A673 (cell line): Measurements from ENCODE around the gene TM4SF5. TPM values are rescaled to one million over a fixed set of nuclear protein-coding genes. Genes with fewer than 3 reads are reported as not detected.
A peak's percentile ranks its signal among the peaks of the same experiment; 100 is the strongest.

ENCODE experiments used
- BruUV-seq: library from RNA; stranded (reverse); fragments of 400-500 nt; replicated peaks from 2 replicates; lab custom pipeline; 2021; lab: Mats Ljungman, UMichigan
- CTCF ChIA-PET: fragments of 300-600 bp; sonication (Branson Sonifier 250); formaldehyde crosslinking; loops from one replicate; lab custom pipeline; 2022; ENCODE audit warnings: antibody characterized with exemption; lab: Charles Lee
- POLR2A ChIA-PET: fragments of 300-600 bp; sonication (Branson Sonifier 250); formaldehyde crosslinking; loops from one replicate; lab custom pipeline; 2022; ENCODE audit warnings: antibody characterized with exemption; ENCODE audit not compliant: low non-redundant PET; lab: Charles Lee
- DNase-seq: peaks from one replicate; pipeline ENCODE4 v3.0.0-alpha.2; 2015; ENCODE audit warnings: low spot score
- H3K27ac ChIP-seq: fragments of 200-600 bp; sonication (generic); 2 replicates; pipeline ENCODE4 v1.5.1; 2016; ENCODE audit warnings: mixed run types, low read depth, mild to moderate bottlenecking, mixed read lengths, antibody characterized with exemption, low read length; ENCODE audit not compliant: poor library complexity, severe bottlenecking
- H3K27me3 ChIP-seq: fragments of 200-600 bp; sonication (generic); replicated peaks from 2 replicates; pipeline ENCODE4 v1.6.1; 2017; ENCODE audit warnings: mixed run types, low read depth, mild to moderate bottlenecking, mixed read lengths, antibody characterized with exemption, low read length; ENCODE audit not compliant: insufficient read depth, poor library complexity
- H3K36me3 ChIP-seq: fragments of 200-600 bp; sonication (generic); 2 replicates; pipeline ENCODE4 v1.6.1; 2016; ENCODE audit warnings: mixed run types, mild to moderate bottlenecking, mixed read lengths, antibody characterized with exemption, low read length; ENCODE audit not compliant: insufficient read depth, poor library complexity, severe bottlenecking
- H3K4me1 ChIP-seq: fragments of 200-600 bp; sonication (generic); 2 replicates; pipeline ENCODE4 v1.6.1; 2017; ENCODE audit warnings: mixed run types, mild to moderate bottlenecking, mixed read lengths, antibody characterized with exemption, low read length; ENCODE audit not compliant: insufficient read depth, poor library complexity, severe bottlenecking
- H3K4me3 ChIP-seq: fragments of 200-600 bp; sonication (generic); 2 replicates; pipeline ENCODE4 v1.5.1; 2016; ENCODE audit warnings: low read depth, mixed run types, mild to moderate bottlenecking, mixed read lengths, low read length; ENCODE audit not compliant: poor library complexity, severe bottlenecking
- H3K9me3 ChIP-seq: fragments of 200-600 bp; sonication (generic); 2 replicates; pipeline ENCODE4 v1.6.1; 2016; ENCODE audit warnings: mixed run types, low read depth, mild to moderate bottlenecking, mixed read lengths, antibody characterized with exemption, low read length; ENCODE audit not compliant: poor library complexity, severe bottlenecking
- EZH2 ChIP-seq: fragments of 200-600 bp; sonication (generic); IDR thresholded peaks from 2 replicates; pipeline ENCODE4 v1.6.1; 2017; ENCODE audit warnings: borderline replicate concordance, low read depth, mild to moderate bottlenecking, mixed read lengths, antibody characterized with exemption, low read length; ENCODE audit not compliant: poor library complexity, severe bottlenecking
- intact Hi-C: fragments of 100-400 bp; cut with micrococcal nuclease; formaldehyde crosslinking; loops from one replicate; pipeline ENCODE4 v1.10.0; 2022; ENCODE audit not compliant: unreplicated experiment
- total RNA-seq: library from RNA; stranded (reverse); gene quantifications from 2 replicates; pipeline ENCODE4 v1.2.3, GENCODE V29; 2021
- TF ChIP-seq, protein P1 (sequence below): fragments of 300-800, 200-600 bp; sonication (generic); conservative IDR thresholded peaks from 2 replicates; pipeline ENCODE4 v1.5.1; 2017; ENCODE audit warnings: low read depth, mild to moderate bottlenecking, antibody characterized with exemption, low read length, moderate library complexity, mixed read lengths

Gene TM4SF5
- total RNA-seq, 1 experiment from 2014 or later, result not detected

DNA sequence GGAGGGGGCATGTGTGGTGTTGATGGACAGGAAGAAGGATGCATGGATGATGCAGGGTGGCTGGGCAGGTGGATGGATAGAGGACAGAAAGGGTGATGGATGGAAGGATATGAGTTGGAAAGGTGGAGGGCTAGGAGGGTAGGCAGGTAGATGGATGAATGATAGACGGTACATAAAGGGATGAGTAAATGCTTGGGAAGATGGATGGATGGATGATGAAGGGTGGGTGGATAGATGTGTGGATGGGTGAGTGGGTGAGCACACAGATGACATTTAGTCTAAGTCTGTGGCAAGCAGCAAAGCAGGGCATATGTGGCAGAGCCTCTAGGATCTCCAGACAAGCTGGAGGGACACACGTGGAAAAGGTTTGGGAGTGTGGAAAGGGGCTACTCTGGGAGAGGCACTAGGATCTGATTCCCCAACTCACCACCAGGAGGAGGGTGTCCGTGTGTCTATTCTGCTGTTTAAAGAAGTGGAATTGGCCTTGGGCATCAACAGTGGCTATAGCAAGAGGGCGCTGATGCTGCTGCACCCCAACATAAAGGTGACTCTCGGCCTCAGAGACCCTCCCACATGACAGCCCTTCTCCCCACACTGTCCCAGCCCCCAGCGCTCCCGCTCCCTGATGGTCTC, 43.5 kb downstream of the TM4SF5 start:
- H3K4me3 ChIP-seq, result no peak overlapping the region
- no peaks in the 10 kb centered on the region for H3K27me3 ChIP-seq
- no peaks in the 10 kb centered on the region for H3K9me3 ChIP-seq
- ChIA-PET CTCF (no interaction called here), POLR2A (no interaction called here)
- no peaks in the 10 kb centered on the region for H3K4me1 ChIP-seq
- DNase-seq, result no peak
- TF ChIP-seq, protein P1, sequence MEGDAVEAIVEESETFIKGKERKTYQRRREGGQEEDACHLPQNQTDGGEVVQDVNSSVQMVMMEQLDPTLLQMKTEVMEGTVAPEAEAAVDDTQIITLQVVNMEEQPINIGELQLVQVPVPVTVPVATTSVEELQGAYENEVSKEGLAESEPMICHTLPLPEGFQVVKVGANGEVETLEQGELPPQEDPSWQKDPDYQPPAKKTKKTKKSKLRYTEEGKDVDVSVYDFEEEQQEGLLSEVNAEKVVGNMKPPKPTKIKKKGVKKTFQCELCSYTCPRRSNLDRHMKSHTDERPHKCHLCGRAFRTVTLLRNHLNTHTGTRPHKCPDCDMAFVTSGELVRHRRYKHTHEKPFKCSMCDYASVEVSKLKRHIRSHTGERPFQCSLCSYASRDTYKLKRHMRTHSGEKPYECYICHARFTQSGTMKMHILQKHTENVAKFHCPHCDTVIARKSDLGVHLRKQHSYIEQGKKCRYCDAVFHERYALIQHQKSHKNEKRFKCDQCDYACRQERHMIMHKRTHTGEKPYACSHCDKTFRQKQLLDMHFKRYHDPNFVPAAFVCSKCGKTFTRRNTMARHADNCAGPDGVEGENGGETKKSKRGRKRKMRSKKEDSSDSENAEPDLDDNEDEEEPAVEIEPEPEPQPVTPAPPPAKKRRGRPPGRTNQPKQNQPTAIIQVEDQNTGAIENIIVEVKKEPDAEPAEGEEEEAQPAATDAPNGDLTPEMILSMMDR, result peak; percentile 52
- TF ChIP-seq EZH2, result no peak
- no TSS peak for BruUV-seq
- intact Hi-C loops, result no loop called here
- H3K27ac ChIP-seq, result no peak overlapping the region
- no peaks in the 10 kb centered on the region for H3K36me3 ChIP-seq

DNA sequence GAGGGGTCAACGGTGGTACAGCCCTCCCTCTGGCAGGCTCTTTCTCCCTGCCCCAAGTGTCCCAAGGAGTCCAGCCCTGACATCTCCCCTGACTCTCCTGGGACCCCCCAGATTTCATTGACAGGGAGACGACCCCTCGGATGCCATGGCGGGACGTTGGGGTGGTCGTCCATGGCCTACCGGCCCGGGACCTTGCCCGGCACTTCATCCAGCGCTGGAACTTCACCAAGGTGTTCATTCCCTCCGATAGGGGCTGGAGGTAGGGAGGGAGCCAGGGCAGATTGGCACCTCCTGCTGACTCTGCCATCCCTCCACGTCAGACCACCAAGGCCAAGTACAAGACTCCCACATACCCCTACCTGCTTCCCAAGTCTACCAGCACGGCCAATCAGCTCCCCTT, 45.1 kb downstream of the TM4SF5 start:
- no TSS peak for BruUV-seq
- no peaks in the 10 kb centered on the region for H3K36me3 ChIP-seq
- H3K27me3 ChIP-seq, result no peaks in the 10 kb centered on the region
- ChIA-PET CTCF (interaction anchor here (0.7 kb wide), 1 partner anchor 10 kb away, joined by 3 read pairs; no protein-coding TSS in a partner anchor), POLR2A (no interaction called here)
- TF ChIP-seq, protein P1, result no peak
- no peak for TF ChIP-seq EZH2
- H3K9me3 ChIP-seq, result no peaks in the 10 kb centered on the region
- no peaks in the 10 kb centered on the region for H3K4me1 ChIP-seq
- H3K4me3 ChIP-seq, result no peak overlapping the region
- no peak for DNase-seq
- no peak overlapping the region for H3K27ac ChIP-seq
- intact Hi-C loops, result no loop called here

DNA sequence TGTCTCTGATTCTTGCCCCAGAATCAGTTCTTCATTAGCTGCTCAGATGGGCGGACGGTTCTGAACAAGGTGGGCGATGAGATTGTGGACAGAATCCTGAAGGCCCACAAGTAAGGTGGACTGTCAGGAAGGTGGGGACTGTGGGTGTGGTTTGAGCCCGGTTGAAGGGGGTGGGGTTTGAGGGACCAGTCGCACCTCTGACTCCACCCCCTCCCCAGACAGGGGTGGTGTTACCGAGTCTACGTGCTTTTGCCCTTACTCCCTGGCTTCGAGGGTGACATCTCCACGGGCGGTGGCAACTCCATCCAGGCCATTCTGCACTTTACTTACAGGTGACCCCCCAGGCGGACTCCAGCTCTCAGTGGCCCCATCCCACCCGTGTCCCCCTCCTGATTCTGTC, 46.6 kb downstream of the TM4SF5 start:
- no peaks in the 10 kb centered on the region for H3K9me3 ChIP-seq
- BruUV-seq, result no TSS peak
- intact Hi-C loops, result no loop called here
- no peaks in the 10 kb centered on the region for H3K27me3 ChIP-seq
- H3K4me1 ChIP-seq, result no peaks in the 10 kb centered on the region
- CTCF ChIA-PET, result interaction anchor here (0.5 kb wide), 1 partner anchor 34 kb away, joined by 4 read pairs; no protein-coding TSS in a partner anchor
- H3K36me3 ChIP-seq, result no peaks in the 10 kb centered on the region
- no peak for DNase-seq
- no peak overlapping the region for H3K4me3 ChIP-seq
- TF ChIP-seq EZH2, result no peak
- TF ChIP-seq, protein P1, result no peak
- POLR2A ChIA-PET, result no interaction called here
- no peak overlapping the region for H3K27ac ChIP-seq
